HCT116 (cell line): ENCODE data around the gene TAF11. TPM values are rescaled to one million over a fixed set of nuclear protein-coding genes. Genes with fewer than 3 reads are reported as not detected.

Experiments used
- ATAC-seq: fragments of 200-7000 bp; cut with Tn5 transposase; 2 replicates; pipeline ENCODE4 v1.9.1; 2020; ENCODE audit warnings: mild to moderate bottlenecking, moderate library complexity
- BruUV-seq: library from RNA; stranded (reverse); fragments of 400-500 nt; replicated peaks from 2 replicates; lab custom pipeline; 2021; lab: Mats Ljungman, UMichigan
- CTCF ChIA-PET: fragments of 300-600 bp; sonication (Branson Sonifier 250); formaldehyde crosslinking; loops from one replicate; lab custom pipeline; 2021; ENCODE audit warnings: antibody characterized with exemption; lab: Charles Lee
- POLR2A ChIA-PET: fragments of 300-600, 350-600 bp; sonication (Branson Sonifier 250); formaldehyde crosslinking; loops from one replicate; lab custom pipeline; 2021; ENCODE audit warnings: antibody characterized with exemption; lab: Charles Lee
- RAD21 ChIA-PET, 2 experiments: fragments of 300-600 bp; sonication (Branson Sonifier 250); formaldehyde crosslinking; loops; one replicate each; lab custom pipeline; 2023; ENCODE audit warnings: low total read pairs in 2 of 2; ENCODE audit not compliant: uncharacterized antibody in 2 of 2, unreplicated experiment in 2 of 2, low non-redundant PET in 1 of 2; lab: Charles Lee
- DNase-seq: peaks from one replicate; pipeline ENCODE4 v3.0.0-alpha.2; 2010; ENCODE audit warnings: low read depth, low spot score
- H2AFZ ChIP-seq: fragments of 200-600 bp; shearing (Covaris generic), sonication (generic); 2 replicates; pipeline ENCODE4 v1.6.1; 2017; ENCODE audit warnings: low read depth, mixed run types, mixed read lengths, antibody characterized with exemption, low read length; ENCODE audit not compliant: poor library complexity, severe bottlenecking
- H3K27ac ChIP-seq: 2 replicates; pipeline ENCODE4 v1.5.1; 2012; ENCODE audit warnings: low read depth, low read length
- H3K27me3 ChIP-seq: fragments of 200-600 bp; sonication (generic); 2 replicates; pipeline ENCODE4 v1.6.1; 2016; ENCODE audit warnings: mixed run types, low read length, mixed read lengths; ENCODE audit not compliant: insufficient read depth
- H3K36me3 ChIP-seq, 2 experiments: fragments of 200-500 bp in 1 of 2; fragments of 200-600 bp in 1 of 2; sonication (Bioruptor generic) in 1 of 2; sonication (generic) in 1 of 2; 2 replicates each; pipeline versions ENCODE4 v1.5.1 to v1.6.1; 2014 to 2016; ENCODE audit warnings: low read length in 2 of 2, inconsistent platforms in 1 of 2, mixed read lengths in 1 of 2, mixed run types in 1 of 2; ENCODE audit not compliant: insufficient read depth in 2 of 2, control insufficient read depth in 1 of 2
- H3K4me1 ChIP-seq, 2 experiments: fragments of 200-600 bp in 1 of 2; sonication (generic) in 1 of 2; 2 replicates each; pipeline versions ENCODE4 v1.5.1 to v1.6.1; 2012 to 2017; ENCODE audit warnings: low read length in 2 of 2, inconsistent platforms in 1 of 2, mild to moderate bottlenecking in 1 of 2, mixed read lengths in 1 of 2, mixed run types in 1 of 2, moderate library complexity in 1 of 2; ENCODE audit not compliant: insufficient read depth in 2 of 2, control insufficient read depth in 1 of 2
- H3K4me2 ChIP-seq: fragments of 200-600 bp; sonication (generic); 2 replicates; pipeline ENCODE4 v1.6.1; 2017; ENCODE audit warnings: mixed run types, low read length, mixed read lengths
- H3K4me3 ChIP-seq, 2 experiments: fragments of 200-600 bp in 1 of 2; sonication (generic) in 1 of 2; replicated peaks in 1 of 2; 2 replicates each; pipeline ENCODE4 v1.5.1; 2011 to 2016; ENCODE audit warnings: low read length in 2 of 2, control low read depth in 1 of 2, low read depth in 1 of 2, mild to moderate bottlenecking in 1 of 2, mixed read lengths in 1 of 2, mixed run types in 1 of 2
- H3K79me2 ChIP-seq: fragments of 200-600 bp; sonication (generic); 2 replicates; pipeline ENCODE4 v1.6.1; 2017; ENCODE audit warnings: mild to moderate bottlenecking, mixed run types, low read length, moderate library complexity, mixed read lengths; ENCODE audit not compliant: insufficient read depth
- H3K9ac ChIP-seq: fragments of 200-600 bp; sonication (generic); 2 replicates; pipeline ENCODE4 v1.6.1; 2016; ENCODE audit warnings: low read length, mixed read lengths
- H3K9me2 ChIP-seq: fragments of 200-600 bp; sonication (generic), shearing (Covaris generic); 2 replicates; pipeline ENCODE4 v1.6.1; 2017; ENCODE audit warnings: mixed run types, mild to moderate bottlenecking, moderate library complexity; ENCODE audit not compliant: insufficient read depth
- H3K9me3 ChIP-seq, 2 experiments: fragments of 200-500 bp in 1 of 2; fragments of 200-600 bp in 1 of 2; sonication (Bioruptor generic) in 1 of 2; sonication (generic) in 1 of 2; 2 replicates each; pipeline ENCODE4 v1.6.1; 2014 to 2017; ENCODE audit warnings: low read length in 2 of 2, mixed read lengths in 2 of 2, inconsistent platforms in 1 of 2, low read depth in 1 of 2, mild to moderate bottlenecking in 1 of 2, mixed run types in 1 of 2, moderate library complexity in 1 of 2; ENCODE audit not compliant: control insufficient read depth in 1 of 2, insufficient read depth in 1 of 2
- H4K20me1 ChIP-seq: fragments of 200-600 bp; sonication (generic), shearing (Covaris generic); 2 replicates; pipeline ENCODE4 v1.6.1; 2017; ENCODE audit warnings: mixed run types, mild to moderate bottlenecking, moderate library complexity; ENCODE audit not compliant: insufficient read depth
- ATF3 ChIP-seq: IDR thresholded peaks from 2 replicates; pipeline ENCODE4 v1.6.1; 2012
- CEBPB ChIP-seq: IDR thresholded peaks from 2 replicates; pipeline ENCODE4 v1.6.1; 2012; ENCODE audit warnings: low read depth
- CTCF ChIP-seq, 3 experiments: fragments of 200-600 bp in 1 of 3; sonication (generic) in 1 of 3; IDR thresholded peaks in 2 of 3; conservative IDR thresholded peaks in 1 of 3; 2 replicates each; pipeline ENCODE4 v1.5.1; 2012 to 2017; ENCODE audit warnings: low read depth in 2 of 3, low read length in 2 of 3, antibody characterized with exemption in 1 of 3, borderline replicate concordance in 1 of 3, control low read depth in 1 of 3, mild to moderate bottlenecking in 1 of 3, mixed read lengths in 1 of 3, mixed run types in 1 of 3, moderate library complexity in 1 of 3; ENCODE audit not compliant: insufficient read depth in 1 of 3
- EGR1 ChIP-seq: IDR thresholded peaks from 2 replicates; pipeline ENCODE4 v1.6.1; 2012; ENCODE audit warnings: low read depth
- EZH2phosphoT487 ChIP-seq: fragments of 200-600 bp; IDR thresholded peaks from 2 replicates; pipeline ENCODE4 v1.6.1; 2018; ENCODE audit warnings: antibody characterized with exemption, borderline replicate concordance
- FOSL1 ChIP-seq: IDR thresholded peaks from 2 replicates; pipeline ENCODE4 v1.6.1; 2012; ENCODE audit warnings: low read depth
- POLR2A ChIP-seq: IDR thresholded peaks from 2 replicates; pipeline ENCODE4 v1.7.0; 2011; ENCODE audit warnings: borderline replicate concordance; ENCODE audit not compliant: insufficient read depth, insufficient read length; ENCODE audit errors: extremely low read depth
- POLR2AphosphoS5 ChIP-seq: IDR thresholded peaks from 2 replicates; pipeline ENCODE4 v1.6.1; 2011; ENCODE audit warnings: mild to moderate bottlenecking, low read depth, low read length, moderate library complexity
- RAD21 ChIP-seq: IDR thresholded peaks from 2 replicates; pipeline ENCODE4 v1.6.1; 2012; ENCODE audit warnings: low read depth, mild to moderate bottlenecking
- SIN3A ChIP-seq: IDR thresholded peaks from 2 replicates; pipeline ENCODE4 v1.6.1; 2012; ENCODE audit warnings: low read depth
- SP1 ChIP-seq: IDR thresholded peaks from 2 replicates; pipeline ENCODE4 v1.6.1; 2012; ENCODE audit warnings: low read depth
- SRF ChIP-seq: IDR thresholded peaks from 2 replicates; pipeline ENCODE4 v1.6.1; 2012; ENCODE audit warnings: low read depth
- TCF7L2 ChIP-seq: IDR thresholded peaks from 2 replicates; pipeline ENCODE4 v1.7.0; 2011; ENCODE audit warnings: borderline replicate concordance, inconsistent platforms; ENCODE audit not compliant: insufficient read depth, insufficient read length; ENCODE audit errors: extremely low read depth
- YY1 ChIP-seq: IDR thresholded peaks from 2 replicates; pipeline ENCODE4 v1.6.1; 2011; ENCODE audit warnings: low read length, low read depth, moderate library complexity, mild to moderate bottlenecking; ENCODE audit not compliant: insufficient replicate concordance; ENCODE audit errors: extremely low read depth
- ZFX ChIP-seq: fragments of 450-650 bp; IDR thresholded peaks from 2 replicates; pipeline ENCODE4 v1.6.1; 2017
- intact Hi-C: fragments of 100-400 bp; cut with micrococcal nuclease; formaldehyde crosslinking; loops from 2 replicates; pipeline ENCODE4 v1.10.0; 2022
- total RNA-seq: library from RNA; stranded (reverse); gene quantifications from one replicate; pipeline ENCODE4 v1.2.1, GENCODE V29; 2021; ENCODE audit not compliant: unreplicated experiment
- TF ChIP-seq, protein P1 (sequence below): IDR thresholded peaks from 2 replicates; pipeline ENCODE4 v1.6.1; 2011; ENCODE audit warnings: mild to moderate bottlenecking, low read length, moderate library complexity; ENCODE audit not compliant: insufficient replicate concordance; ENCODE audit errors: extremely low read depth
- TF ChIP-seq, protein P2 (sequence below): IDR thresholded peaks from 2 replicates; pipeline ENCODE4 v1.6.1; 2012
- TF ChIP-seq, protein P3 (sequence below): IDR thresholded peaks from 2 replicates; pipeline ENCODE4 v1.6.1; 2012; ENCODE audit warnings: low read depth

The TAF11 gene
- total RNA-seq, 1 experiment from 2014 or later, result 23.7 TPM

GRCh38 chr6:34904990-34905613, 17.3 kb upstream of the TAF11 start:
- TF ChIP-seq EZH2phosphoT487, result no peak
- no peak for TF ChIP-seq CEBPB
- no peak for TF ChIP-seq EGR1
- no peak for TF ChIP-seq ATF3
- TF ChIP-seq YY1, result no peak
- TF ChIP-seq SRF, result no peak
- TF ChIP-seq POLR2AphosphoS5, result no peak
- no peak for TF ChIP-seq SIN3A
- TF ChIP-seq, protein P1, sequence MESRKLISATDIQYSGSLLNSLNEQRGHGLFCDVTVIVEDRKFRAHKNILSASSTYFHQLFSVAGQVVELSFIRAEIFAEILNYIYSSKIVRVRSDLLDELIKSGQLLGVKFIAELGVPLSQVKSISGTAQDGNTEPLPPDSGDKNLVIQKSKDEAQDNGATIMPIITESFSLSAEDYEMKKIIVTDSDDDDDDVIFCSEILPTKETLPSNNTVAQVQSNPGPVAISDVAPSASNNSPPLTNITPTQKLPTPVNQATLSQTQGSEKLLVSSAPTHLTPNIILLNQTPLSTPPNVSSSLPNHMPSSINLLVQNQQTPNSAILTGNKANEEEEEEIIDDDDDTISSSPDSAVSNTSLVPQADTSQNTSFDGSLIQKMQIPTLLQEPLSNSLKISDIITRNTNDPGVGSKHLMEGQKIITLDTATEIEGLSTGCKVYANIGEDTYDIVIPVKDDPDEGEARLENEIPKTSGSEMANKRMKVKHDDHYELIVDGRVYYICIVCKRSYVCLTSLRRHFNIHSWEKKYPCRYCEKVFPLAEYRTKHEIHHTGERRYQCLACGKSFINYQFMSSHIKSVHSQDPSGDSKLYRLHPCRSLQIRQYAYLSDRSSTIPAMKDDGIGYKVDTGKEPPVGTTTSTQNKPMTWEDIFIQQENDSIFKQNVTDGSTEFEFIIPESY, result no peak
- TF ChIP-seq CTCF (IDR thresholded peaks at IDR 0.05 in 2 of 3, conservative IDR thresholded peaks at IDR 0.05 in 1 of 3; ENCODE audit: borderline replicate concordance in 1 of 3, insufficient read depth in 1 of 3, low read depth in 2 of 3, low read length in 2 of 3), result no peak
- TF ChIP-seq TCF7L2, result no peak
- TF ChIP-seq, protein P2, sequence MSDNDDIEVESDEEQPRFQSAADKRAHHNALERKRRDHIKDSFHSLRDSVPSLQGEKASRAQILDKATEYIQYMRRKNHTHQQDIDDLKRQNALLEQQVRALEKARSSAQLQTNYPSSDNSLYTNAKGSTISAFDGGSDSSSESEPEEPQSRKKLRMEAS, result no peak
- no peak for TF ChIP-seq RAD21
- TF ChIP-seq ZFX, result no peak
- no peak for TF ChIP-seq SP1
- TF ChIP-seq FOSL1, result no peak
- no peak for TF ChIP-seq POLR2A
- TF ChIP-seq, protein P3, sequence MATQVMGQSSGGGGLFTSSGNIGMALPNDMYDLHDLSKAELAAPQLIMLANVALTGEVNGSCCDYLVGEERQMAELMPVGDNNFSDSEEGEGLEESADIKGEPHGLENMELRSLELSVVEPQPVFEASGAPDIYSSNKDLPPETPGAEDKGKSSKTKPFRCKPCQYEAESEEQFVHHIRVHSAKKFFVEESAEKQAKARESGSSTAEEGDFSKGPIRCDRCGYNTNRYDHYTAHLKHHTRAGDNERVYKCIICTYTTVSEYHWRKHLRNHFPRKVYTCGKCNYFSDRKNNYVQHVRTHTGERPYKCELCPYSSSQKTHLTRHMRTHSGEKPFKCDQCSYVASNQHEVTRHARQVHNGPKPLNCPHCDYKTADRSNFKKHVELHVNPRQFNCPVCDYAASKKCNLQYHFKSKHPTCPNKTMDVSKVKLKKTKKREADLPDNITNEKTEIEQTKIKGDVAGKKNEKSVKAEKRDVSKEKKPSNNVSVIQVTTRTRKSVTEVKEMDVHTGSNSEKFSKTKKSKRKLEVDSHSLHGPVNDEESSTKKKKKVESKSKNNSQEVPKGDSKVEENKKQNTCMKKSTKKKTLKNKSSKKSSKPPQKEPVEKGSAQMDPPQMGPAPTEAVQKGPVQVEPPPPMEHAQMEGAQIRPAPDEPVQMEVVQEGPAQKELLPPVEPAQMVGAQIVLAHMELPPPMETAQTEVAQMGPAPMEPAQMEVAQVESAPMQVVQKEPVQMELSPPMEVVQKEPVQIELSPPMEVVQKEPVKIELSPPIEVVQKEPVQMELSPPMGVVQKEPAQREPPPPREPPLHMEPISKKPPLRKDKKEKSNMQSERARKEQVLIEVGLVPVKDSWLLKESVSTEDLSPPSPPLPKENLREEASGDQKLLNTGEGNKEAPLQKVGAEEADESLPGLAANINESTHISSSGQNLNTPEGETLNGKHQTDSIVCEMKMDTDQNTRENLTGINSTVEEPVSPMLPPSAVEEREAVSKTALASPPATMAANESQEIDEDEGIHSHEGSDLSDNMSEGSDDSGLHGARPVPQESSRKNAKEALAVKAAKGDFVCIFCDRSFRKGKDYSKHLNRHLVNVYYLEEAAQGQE, result no peak
- TF ChIP-seq, all 23 proteins: peak for 0
- H3K27ac ChIP-seq, result no peak overlapping the region
- H3K9me2 ChIP-seq, result no peaks in the 10 kb centered on the region
- no peak overlapping the region for H3K4me2 ChIP-seq
- BruUV-seq, result no TSS peak
- no peak overlapping the region for H3K4me3 ChIP-seq
- ChIA-PET CTCF (no interaction called here), RAD21 (no interaction called here), POLR2A (interaction anchor here (0.6 kb wide), 1 partner anchor 18 kb away, joined by 3 read pairs; no protein-coding TSS in a partner anchor)
- no peak overlapping the region for H2AFZ ChIP-seq
- H3K79me2 ChIP-seq, result peaks cover 90% of the 10 kb centered on the region
- no peak for ATAC-seq
- no peaks in the 10 kb centered on the region for H4K20me1 ChIP-seq
- H3K4me1 ChIP-seq, result no peaks in the 10 kb centered on the region
- H3K9me3 ChIP-seq, result no peaks in the 10 kb centered on the region
- intact Hi-C loops, result no loop called here
- H3K36me3 ChIP-seq, result no peaks in the 10 kb centered on the region
- no peaks in the 10 kb centered on the region for H3K27me3 ChIP-seq
- no peak overlapping the region for H3K9ac ChIP-seq
- DNase-seq, result no peak
